ENCODE data around the gene PIK3C3. TPM values are rescaled to one million over a fixed set of nuclear protein-coding genes. Genes with fewer than 3 reads are reported as not detected.

Gene PIK3C3
- total and polyA plus RNA-seq, 2 of the 8 experiments (the other 6 are each of a cell fraction or from before 2014, with no cell fraction given), result 15.3 to 47.4 TPM

- Histone ChIP-seq H3K23me2 (ENCODE audit: low read depth, low read length) (no peaks in the 10 kb centered on the region), H3K27me3 (replicated peaks in 1 of 4; ENCODE audit: control insufficient read depth in 3 of 4, extremely low read depth in 1 of 4, insufficient read depth in 3 of 4, low read length in 3 of 4) (no peaks in the 10 kb centered on the region), H2BK120ac (replicated peaks; ENCODE audit: low read depth, low read length) (no peak overlapping the region), H3K4me1 (replicated peaks in 1 of 4; ENCODE audit: control insufficient read depth in 3 of 4, insufficient read depth in 4 of 4, low read length in 3 of 4) (no peaks in the 10 kb centered on the region), H4K91ac (replicated peaks; ENCODE audit: insufficient read length, low read length) (no peak overlapping the region), H2AK5ac (ENCODE audit: low read depth, low read length) (no peak overlapping the region), H2BK15ac (ENCODE audit: low read length) (no peak overlapping the region), H3K18ac (ENCODE audit: extremely low read depth, low read length) (no peak overlapping the region), H4K8ac (ENCODE audit: extremely low read depth, insufficient read depth, low read length) (no peak overlapping the region), H3K4me3 (ENCODE audit: extremely low read depth in 1 of 4, insufficient read depth in 2 of 4, low read depth in 3 of 4, low read length in 4 of 4) (no peak overlapping the region), H3K14ac (ENCODE audit: insufficient read length) (no peak overlapping the region), H3K56ac (replicated peaks; ENCODE audit: insufficient read length, low read depth, low read length) (no peak overlapping the region), H3K23ac (ENCODE audit: insufficient read length) (no peak overlapping the region), H2BK12ac (ENCODE audit: low read depth, low read length) (no peak overlapping the region), H3K79me2 (ENCODE audit: control insufficient read depth in 1 of 2, insufficient read depth in 2 of 2, low read length in 2 of 2) (no peaks in the 10 kb centered on the region), H2AFZ (ENCODE audit: low read length) (no peak overlapping the region), H4K5ac (ENCODE audit: insufficient read length, low read depth, low read length) (no peak overlapping the region), H3K9me3 (ENCODE audit: insufficient read depth in 2 of 2, low read depth in 1 of 2, low read length in 1 of 2) (no peaks in the 10 kb centered on the region), H2BK5ac (ENCODE audit: low read depth, low read length) (no peak overlapping the region), H2BK20ac (ENCODE audit: low read length) (no peak overlapping the region), H3K27ac (ENCODE audit: low read depth, low read length) (no peak overlapping the region), H3K36me3 (ENCODE audit: control insufficient read depth in 2 of 4, insufficient read depth in 4 of 4, low read length in 3 of 4) (peaks cover 0 to 26% (median 10%) of the 10 kb centered on the region in 4 experiments; a peak in 5 of 8 replicates), H3K4me2 (ENCODE audit: insufficient read depth in 1 of 2, low read depth in 2 of 2, low read length in 2 of 2) (no peak overlapping the region), H3K9ac (replicated peaks in 1 of 4; ENCODE audit: extremely low read depth in 1 of 4, low read depth in 3 of 4, low read length in 3 of 4) (no peak overlapping the region), H3K79me1 (ENCODE audit: low read depth, low read length) (no peaks in the 10 kb centered on the region), H3K4ac (replicated peaks; ENCODE audit: insufficient read length, low read depth, low read length) (no peak overlapping the region), H4K20me1 (replicated peaks in 1 of 2; ENCODE audit: control insufficient read depth in 1 of 2, insufficient read depth in 2 of 2, low read length in 2 of 2) (no peaks in the 10 kb centered on the region)
- ChIA-PET CTCF (ENCODE audit: partially characterized antibody) (interaction anchor here (0.8 to 1.9 kb wide), 4 partner anchors 8 to 75 kb away, joined by 3 to 8 read pairs (median 6); no protein-coding TSS in a partner anchor), POLR2A (ENCODE audit: partially characterized antibody) (interaction anchor here (0.6 kb wide), 1 partner anchor 15 kb away, joined by 5 read pairs; no protein-coding TSS in a partner anchor)
- DNase-seq (ENCODE audit: low read depth in 1 of 2, low spot score in 2 of 2) (no peak), FAIRE-seq (no peak)
- 95% methylated on average over 1 of the region's 1 CpG; no CpG with 5 or more reads in 1 of the 2 experiments for WGBS, 2 experiments (ENCODE audit: extremely low coverage in 1 of 2, insufficient coverage in 1 of 2, insufficient read length in 1 of 2, insufficient replicate concordance in 2 of 2, low coverage in 1 of 2, low lambda C conversion rate in 2 of 2, missing lambda C conversion rate in 1 of 2)
- TF ChIP-seq HDAC6 (IDR thresholded peaks at IDR 0.05; ENCODE audit: low read depth, low read length), result no peak
- TF ChIP-seq SIX5 (IDR thresholded peaks at IDR 0.05; ENCODE audit: low read depth, low read length), result no peak
- TF ChIP-seq EGR1 (IDR thresholded peaks at IDR 0.05; ENCODE audit: borderline replicate concordance, low read depth, low read length), result no peak
- no peak for TF ChIP-seq MAFK (IDR thresholded peaks at IDR 0.05; ENCODE audit: low read depth, low read length)
- TF ChIP-seq KDM4A (IDR thresholded peaks at IDR 0.05; ENCODE audit: low read depth, low read length, severe bottlenecking), result no peak
- no peak for TF ChIP-seq BRCA1 (IDR thresholded peaks at IDR 0.05; ENCODE audit: low read depth, low read length)
- no peak for TF ChIP-seq NRF1 (IDR thresholded peaks at IDR 0.05; ENCODE audit: low read depth, low read length)
- TF ChIP-seq SRF (IDR thresholded peaks at IDR 0.05; ENCODE audit: low read depth, low read length), result no peak
- no peak for TF ChIP-seq ASH2L (IDR thresholded peaks at IDR 0.05; ENCODE audit: low read length)
- no peak for TF ChIP-seq CREB1 (IDR thresholded peaks at IDR 0.05)
- no peak for TF ChIP-seq RXRA (IDR thresholded peaks at IDR 0.05; ENCODE audit: insufficient read depth, low read depth, low read length)
- no peak for TF ChIP-seq SP2 (IDR thresholded peaks at IDR 0.05; ENCODE audit: low read length)
- no peak for TF ChIP-seq SUZ12 (IDR thresholded peaks at IDR 0.05; ENCODE audit: low read length)
- no peak for TF ChIP-seq CEBPB (IDR thresholded peaks at IDR 0.05; ENCODE audit: low read depth, low read length)
- TF ChIP-seq JUN (IDR thresholded peaks at IDR 0.05; ENCODE audit: low read depth, low read length), result no peak
- TF ChIP-seq NANOG (IDR thresholded peaks at IDR 0.05; ENCODE audit: insufficient read depth, low read depth, low read length, poor library complexity, severe bottlenecking), result no peak
- no peak for TF ChIP-seq TEAD4 (IDR thresholded peaks at IDR 0.05; ENCODE audit: low read depth, low read length)
Observed at GRCh38 chr18:42038936-42039335, 83.9 kb downstream of the PIK3C3 start.
